K562 (cell line): ENCODE data around the gene C1QTNF8. TPM values are rescaled to one million over a fixed set of nuclear protein-coding genes. Genes with fewer than 3 reads are reported as not detected.

Source experiments
- ATAC-seq: fragments of 200-7000 bp; cut with Tn5 transposase; 3 replicates; pipeline ENCODE4 v1.9.1; 2020; ENCODE audit warnings: moderate library complexity
- BruUV-seq: library from RNA; stranded (reverse); fragments of 400-500 nt; replicated peaks from 2 replicates; lab custom pipeline; 2021; lab: Mats Ljungman, UMichigan
- CTCF ChIA-PET: fragments of 300-600 bp; formaldehyde crosslinking; extraction: SDS; loops from one replicate; lab custom pipeline; 2021; ENCODE audit warnings: low intra/inter-chr PET ratio; lab: Yijun Ruan, JAX
- POLR2A ChIA-PET: fragments of 300-600, 350-650 bp; sonication (Branson Sonifier 250); formaldehyde crosslinking; extraction: SDS; loops from one replicate; lab custom pipeline; 2021; ENCODE audit warnings: antibody characterized with exemption, inconsistent platforms; lab: Yijun Ruan, JAX
- DNase-seq, 4 experiments: peaks; one replicate each; pipeline versions ENCODE4 v3.0.0 to v3.0.0-alpha.2; 2011 to 2018; ENCODE audit warnings: low spot score in 3 of 4, mixed read lengths in 3 of 4; ENCODE audit errors: extremely low read depth in 1 of 4
- FAIRE-seq: peaks from 2 replicates; lab custom pipeline; 2011; peaks lifted over from hg19 to GRCh38; lab: Jason Lieb, UNC
- H2AFZ ChIP-seq: 2 replicates; pipeline ENCODE4 v1.6.0; 2011; ENCODE audit warnings: low read depth, low read length, control low read depth, inconsistent platforms
- H3K27ac ChIP-seq: fragments of 200-600 bp; 3 replicates; pipeline ENCODE4 v1.8.0; 2011; ENCODE audit warnings: low read depth, mild to moderate bottlenecking, control low read depth, inconsistent platforms, low read length, moderate library complexity, mixed read lengths; ENCODE audit errors: extremely low read depth
- H3K27me3 ChIP-seq, 2 experiments: fragments of 300-600 bp in 1 of 2; 2 replicates in 1 of 2; 3 replicates in 1 of 2; pipeline versions ENCODE4 v1.6.0 to v1.8.0; 2011; ENCODE audit warnings: inconsistent platforms in 2 of 2, low read length in 2 of 2, mild to moderate bottlenecking in 1 of 2, mixed read lengths in 1 of 2, moderate library complexity in 1 of 2; ENCODE audit not compliant: control insufficient read depth in 2 of 2, insufficient read depth in 2 of 2
- H3K36me3 ChIP-seq: fragments of 300-600 bp; 3 replicates; pipeline ENCODE4 v1.8.0; 2011; ENCODE audit warnings: mild to moderate bottlenecking, low read length, inconsistent platforms; ENCODE audit not compliant: control insufficient read depth, insufficient read depth
- H3K4me1 ChIP-seq, 2 experiments: fragments of 200-600 bp in 1 of 2; replicated peaks in 1 of 2; 2 replicates in 1 of 2; 3 replicates in 1 of 2; pipeline versions ENCODE4 v1.5.1 to v1.8.0; 2011; ENCODE audit warnings: inconsistent platforms in 2 of 2, low read length in 2 of 2, mild to moderate bottlenecking in 1 of 2, mixed read lengths in 1 of 2, moderate library complexity in 1 of 2; ENCODE audit not compliant: control insufficient read depth in 2 of 2, insufficient read depth in 2 of 2
- H3K4me2 ChIP-seq: 2 replicates; pipeline ENCODE4 v1.6.1; 2011; ENCODE audit warnings: low read length, control low read depth, inconsistent platforms, mixed read lengths; ENCODE audit not compliant: insufficient read depth
- H3K4me3 ChIP-seq: fragments of 200-600 bp; sonication (generic), shearing (Covaris generic); 2 replicates; pipeline ENCODE4 v1.5.1; 2016; ENCODE audit warnings: control low read depth, inconsistent platforms
- H3K79me2 ChIP-seq: fragments of 200-600 bp; 3 replicates; pipeline ENCODE4 v1.8.0; 2011; ENCODE audit warnings: low read length, inconsistent platforms; ENCODE audit not compliant: control insufficient read depth, insufficient read depth
- H3K9ac ChIP-seq, 2 experiments: 2 replicates each; pipeline versions ENCODE4 v1.6.0 to v1.6.1; 2011; ENCODE audit warnings: low read depth in 2 of 2, low read length in 2 of 2, control low read depth in 1 of 2, inconsistent platforms in 1 of 2, mild to moderate bottlenecking in 1 of 2, mixed read lengths in 1 of 2; ENCODE audit not compliant: insufficient read depth in 1 of 2
- H3K9me1 ChIP-seq: one replicate; pipeline ENCODE4 v1.6.0; 2011; ENCODE audit warnings: inconsistent platforms, mild to moderate bottlenecking, low read length, moderate library complexity; ENCODE audit not compliant: control insufficient read depth, insufficient read depth
- H3K9me3 ChIP-seq: replicated peaks from 2 replicates; pipeline ENCODE4 v1.5.1; 2011; ENCODE audit warnings: low read depth, low read length, inconsistent platforms; ENCODE audit not compliant: control insufficient read depth, insufficient read depth
- H4K20me1 ChIP-seq: replicated peaks from 2 replicates; pipeline ENCODE4 v1.6.1; 2011; ENCODE audit warnings: low read length, inconsistent platforms, mixed read lengths; ENCODE audit not compliant: control insufficient read depth, insufficient read depth
- AFF1 ChIP-seq, 2 experiments: fragments of 450-650 bp; IDR thresholded peaks; 2 replicates each; pipeline ENCODE4 v1.6.1; 2018; ENCODE audit warnings: mild to moderate bottlenecking in 2 of 2, low read depth in 1 of 2; ENCODE audit not compliant: partially characterized antibody in 2 of 2
- ATF7 ChIP-seq: fragments of 450-650 bp; IDR thresholded peaks from 2 replicates; pipeline ENCODE4 v1.7.1; 2014; ENCODE audit warnings: mild to moderate bottlenecking, moderate library complexity
- FOXA1 ChIP-seq: fragments of 450-650 bp; IDR thresholded peaks from 2 replicates; pipeline ENCODE4 v1.6.1; 2016; ENCODE audit warnings: mild to moderate bottlenecking, borderline replicate concordance
- MEF2D ChIP-seq: conservative IDR thresholded peaks from 2 replicates; pipeline ENCODE4 v1.6.1; 2016; ENCODE audit warnings: low read depth, missing genetic modification characterization, missing compliant biosample characterization
- MTA2 ChIP-seq: fragments of 450-650 bp; IDR thresholded peaks from 2 replicates; pipeline ENCODE4 v1.6.1; 2016; ENCODE audit warnings: low read depth
- RERE ChIP-seq: sonication (generic); formaldehyde crosslinking; IDR thresholded peaks from 2 replicates; pipeline ENCODE4 v1.8.0; 2023; ENCODE audit warnings: missing genetic modification reagents, mild to moderate bottlenecking, borderline replicate concordance
- XRCC4 ChIP-seq: IDR thresholded peaks from one replicate; pipeline ENCODE4 v1.6.1; 2011; ENCODE audit not compliant: insufficient read depth, insufficient read length; ENCODE audit errors: extremely low read depth
- ZEB2 ChIP-seq: fragments of 450-650 bp; IDR thresholded peaks from 2 replicates; pipeline ENCODE4 v1.6.1; 2016
- ZKSCAN3 ChIP-seq: fragments of 250-450 bp; sonication (Bioruptor Pico); IDR thresholded peaks from 2 replicates; pipeline ENCODE4 v1.4.0; 2020
- WGBS: fragments of 100-300 bp; shearing (Covaris generic); methylation state at CpG from one replicate; pipeline ENCODE4 v1.1.6; 2016; ENCODE audit warnings: low coverage, mixed read lengths; ENCODE audit not compliant: insufficient coverage; ENCODE audit errors: missing lambda C conversion rate; 5-methylcytosine and 5-hydroxymethylcytosine counted together
- in situ Hi-C: fragments of 300-500 bp; cut with MboI; formaldehyde crosslinking; loops from 4 replicates; pipeline ENCODE4 v1.15.0; 2018; ENCODE audit warnings: inconsistent platforms, mixed read lengths
- intact Hi-C: fragments of 100-400 bp; cut with micrococcal nuclease; formaldehyde crosslinking; loops from 2 replicates; pipeline ENCODE4 v1.14.2; 2022
- polyA plus RNA-seq, 8 experiments: library from polyadenylated mRNA; depleted of rRNA in 4 of 8; stranded (reverse) in 5 of 8; unstranded in 3 of 8; fragments of >200 nt; fragmentation: Nextera tagmentation in 2 of 8; fragmentation: Illumina TruSeq in 1 of 8; extraction: Ambion mirVana in 2 of 8; extraction: Trizol in 1 of 8; gene quantifications; 2 replicates each; pipeline versions ENCODE4 v1.2.1 to v1.2.3, GENCODE V29; 2011 to 2014; ENCODE audit warnings: inconsistent platforms in 1 of 8, missing spikeins in 1 of 8
- total RNA-seq, 7 experiments: library from RNA; depleted of rRNA in 6 of 7; stranded (reverse); fragments of >200 nt in 6 of 7; fragmentation: Illumina TruSeq in 2 of 7; extraction: Trizol in 2 of 7; gene quantifications; 2 replicates each; pipeline versions ENCODE4 v1.2.1 to v1.2.3, GENCODE V29; 2011 to 2021; ENCODE audit warnings: low replicate concordance in 1 of 7
- TF ChIP-seq, protein P1 (sequence below): IDR thresholded peaks from 3 replicates; pipeline ENCODE4 v1.6.1; 2011; ENCODE audit warnings: borderline replicate concordance, mild to moderate bottlenecking, moderate library complexity; ENCODE audit not compliant: insufficient read length; ENCODE audit errors: extremely low read depth

The C1QTNF8 gene
- total and polyA plus RNA-seq, 9 of the 15 experiments (the other 6 are each of a cell fraction or from before 2014, with no cell fraction given) = not detected

DNA sequence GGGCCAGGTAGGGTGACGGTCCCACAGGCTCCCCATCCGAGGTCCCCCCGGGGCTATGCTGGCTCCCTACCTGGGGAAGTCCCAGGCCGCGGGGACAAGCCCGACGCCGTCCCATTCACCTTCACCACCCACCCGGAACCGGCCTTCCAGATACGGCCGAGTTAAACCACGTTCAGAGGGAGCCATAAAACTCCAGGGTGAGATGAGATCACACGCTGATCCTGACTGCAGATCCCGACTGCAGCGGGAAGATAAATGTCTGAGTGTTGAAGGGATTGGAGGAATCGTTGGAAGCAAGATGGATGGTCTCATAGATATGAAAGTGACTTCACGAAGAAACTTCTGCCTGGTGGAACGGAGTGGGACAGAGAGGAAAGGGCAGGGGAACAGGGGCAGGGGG, 13.6 kb upstream of the C1QTNF8 start:
- no peak overlapping the region for H3K27ac ChIP-seq
- WGBS = under 1% methylated on average over 18 of the region's 19 CpGs
- peaks cover 25% of the 10 kb centered on the region for H4K20me1 ChIP-seq
- no peaks in the 10 kb centered on the region for H3K9me3 ChIP-seq
- intact Hi-C loops (no loop called here), in situ Hi-C loops (loop anchor here (5.0 kb wide), 1 partner anchor 88 kb away; no protein-coding TSS in a partner anchor)
- FAIRE-seq = no peak
- 0 out of 4 replicates have a peak overlapping the region, but pooled peaks of 1 of the 2 experiments have one; percentile 17 for H3K9ac ChIP-seq
- no peaks in the 10 kb centered on the region for H3K36me3 ChIP-seq
- ATAC-seq = no peak
- no peak overlapping the region for H3K4me2 ChIP-seq
- no peak overlapping the region for H3K4me3 ChIP-seq
- ChIA-PET POLR2A (interaction anchor here (0.6 kb wide), 2 partner anchors 96 to 563 kb away, joined by 3 to 4 read pairs; no protein-coding TSS in a partner anchor), CTCF (no interaction called here)
- H3K4me1 ChIP-seq = peaks cover 0 to 65% of the 10 kb centered on the region in 2 experiments; a peak in 2 of 5 replicates
- no TSS peak for BruUV-seq
- peaks cover 3% of the 10 kb centered on the region for H3K9me1 ChIP-seq
- H3K79me2 ChIP-seq = no peaks in the 10 kb centered on the region
- peaks cover 37 to 72% of the 10 kb centered on the region in 2 experiments for H3K27me3 ChIP-seq
- no peak for DNase-seq
- H2AFZ ChIP-seq = no peak overlapping the region
- TF ChIP-seq AFF1 (IDR thresholded peaks at IDR 0.05; ENCODE audit: low read depth in 1 of 2, partially characterized antibody in 2 of 2) (no peak), FOXA1 (no peak), MTA2 (no peak), XRCC4 (no peak), ATF7 (no peak), MEF2D (no peak), ZEB2 (no peak), RERE (CRISPR knock-in tag) (no peak), ZKSCAN3 (CRISPR knock-in tag) (no peak)
- TF ChIP-seq, protein P1, sequence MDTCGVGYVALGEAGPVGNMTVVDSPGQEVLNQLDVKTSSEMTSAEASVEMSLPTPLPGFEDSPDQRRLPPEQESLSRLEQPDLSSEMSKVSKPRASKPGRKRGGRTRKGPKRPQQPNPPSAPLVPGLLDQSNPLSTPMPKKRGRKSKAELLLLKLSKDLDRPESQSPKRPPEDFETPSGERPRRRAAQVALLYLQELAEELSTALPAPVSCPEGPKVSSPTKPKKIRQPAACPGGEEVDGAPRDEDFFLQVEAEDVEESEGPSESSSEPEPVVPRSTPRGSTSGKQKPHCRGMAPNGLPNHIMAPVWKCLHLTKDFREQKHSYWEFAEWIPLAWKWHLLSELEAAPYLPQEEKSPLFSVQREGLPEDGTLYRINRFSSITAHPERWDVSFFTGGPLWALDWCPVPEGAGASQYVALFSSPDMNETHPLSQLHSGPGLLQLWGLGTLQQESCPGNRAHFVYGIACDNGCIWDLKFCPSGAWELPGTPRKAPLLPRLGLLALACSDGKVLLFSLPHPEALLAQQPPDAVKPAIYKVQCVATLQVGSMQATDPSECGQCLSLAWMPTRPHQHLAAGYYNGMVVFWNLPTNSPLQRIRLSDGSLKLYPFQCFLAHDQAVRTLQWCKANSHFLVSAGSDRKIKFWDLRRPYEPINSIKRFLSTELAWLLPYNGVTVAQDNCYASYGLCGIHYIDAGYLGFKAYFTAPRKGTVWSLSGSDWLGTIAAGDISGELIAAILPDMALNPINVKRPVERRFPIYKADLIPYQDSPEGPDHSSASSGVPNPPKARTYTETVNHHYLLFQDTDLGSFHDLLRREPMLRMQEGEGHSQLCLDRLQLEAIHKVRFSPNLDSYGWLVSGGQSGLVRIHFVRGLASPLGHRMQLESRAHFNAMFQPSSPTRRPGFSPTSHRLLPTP = no peak
